Activated B cell treated with CpG ODN at 0.5 μM for 24 hours (primary cell): Measurements from ENCODE around the gene RGSL1. TPM values are rescaled to one million over a fixed set of nuclear protein-coding genes. Genes with fewer than 3 reads are reported as not detected.

Experiments used
- ATAC-seq: fragments of 200-7000 bp; cut with Tn5 transposase; one replicate; pipeline ENCODE4 v1.10.0; 2021; ENCODE audit warnings: low read depth, mild to moderate bottlenecking, moderate library complexity
- CTCF ChIA-PET: fragments of 350-600 bp; sonication (Branson Sonifier 250); formaldehyde crosslinking; loops from one replicate; lab custom pipeline; 2021; ENCODE audit warnings: antibody characterized with exemption; lab: Charles Lee
- POLR2A ChIA-PET: fragments of 350-600 bp; sonication (Branson Sonifier 250); formaldehyde crosslinking; loops from one replicate; lab custom pipeline; 2021; ENCODE audit warnings: antibody characterized with exemption; lab: Charles Lee
- DNase-seq: peaks from one replicate; pipeline ENCODE4 v3.0.0; 2022
- H3K27ac Mint-ChIP-seq: one replicate; pipeline ENCODE4 v1.8.0; 2020; ENCODE audit warnings: mixed read lengths
- H3K27me3 Mint-ChIP-seq: one replicate; pipeline ENCODE4 v1.8.0; 2021; ENCODE audit warnings: mixed read lengths
- H3K36me3 Mint-ChIP-seq: one replicate; pipeline ENCODE4 v1.8.0; 2021; ENCODE audit warnings: low read depth, mixed read lengths
- H3K4me1 Mint-ChIP-seq: one replicate; pipeline ENCODE4 v1.8.0; 2021; ENCODE audit warnings: mixed read lengths
- H3K4me3 Mint-ChIP-seq: one replicate; pipeline ENCODE4 v1.8.0; 2020; ENCODE audit warnings: mild to moderate bottlenecking, mixed read lengths
- H3K9me3 Mint-ChIP-seq: one replicate; pipeline ENCODE4 v1.8.0; 2020; ENCODE audit warnings: mixed read lengths
- intact Hi-C: fragments of 100-400 bp; cut with micrococcal nuclease; formaldehyde crosslinking; loops from one replicate; pipeline ENCODE4 v1.15.1; 2024
- total RNA-seq: library from RNA; stranded (reverse); gene quantifications from 2 replicates; pipeline ENCODE4 v1.2.3, GENCODE V29; 2022
- TF ChIP-seq, protein P1 (sequence below): fragments of 200-600 bp; IDR thresholded peaks from one replicate; pipeline ENCODE4 v1.8.0; 2022; ENCODE audit warnings: antibody characterized with exemption, mild to moderate bottlenecking

Gene RGSL1
- total RNA-seq, 1 donor from 2014 or later, result not detected

DNA sequence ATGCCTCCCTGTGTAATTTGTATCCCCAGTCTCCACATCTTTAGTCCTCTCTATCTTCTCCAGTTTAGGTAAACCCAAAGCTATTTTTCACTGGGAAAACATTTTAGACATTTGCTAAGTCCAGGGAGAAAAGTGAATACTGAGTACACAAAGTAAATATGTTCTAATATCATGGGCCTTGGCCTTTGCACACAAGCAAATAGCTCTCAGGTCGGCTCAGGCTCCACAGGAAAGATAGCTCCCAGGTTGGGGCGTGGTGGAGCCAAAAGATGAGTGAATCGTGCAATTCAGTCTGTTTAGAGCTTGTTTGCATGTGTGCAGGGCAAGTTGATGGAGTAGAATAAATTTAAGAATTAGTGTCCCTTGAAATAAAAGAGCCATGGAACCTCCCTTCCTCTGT is 7.9 kb downstream of the RGSL1 start:
- Mint-ChIP-seq H3K27ac (no peak overlapping the region), H3K4me1 (no peaks in the 10 kb centered on the region), H3K27me3 (peaks cover 6% of the 10 kb centered on the region), H3K9me3 (peaks cover 6% of the 10 kb centered on the region), H3K4me3 (no peak overlapping the region), H3K36me3 (no peaks in the 10 kb centered on the region)
- ATAC-seq (no peak), DNase-seq (no peak)
- POLR2A ChIA-PET, result no interaction called here
- intact Hi-C loops, result no loop called here
- TF ChIP-seq, protein P1, sequence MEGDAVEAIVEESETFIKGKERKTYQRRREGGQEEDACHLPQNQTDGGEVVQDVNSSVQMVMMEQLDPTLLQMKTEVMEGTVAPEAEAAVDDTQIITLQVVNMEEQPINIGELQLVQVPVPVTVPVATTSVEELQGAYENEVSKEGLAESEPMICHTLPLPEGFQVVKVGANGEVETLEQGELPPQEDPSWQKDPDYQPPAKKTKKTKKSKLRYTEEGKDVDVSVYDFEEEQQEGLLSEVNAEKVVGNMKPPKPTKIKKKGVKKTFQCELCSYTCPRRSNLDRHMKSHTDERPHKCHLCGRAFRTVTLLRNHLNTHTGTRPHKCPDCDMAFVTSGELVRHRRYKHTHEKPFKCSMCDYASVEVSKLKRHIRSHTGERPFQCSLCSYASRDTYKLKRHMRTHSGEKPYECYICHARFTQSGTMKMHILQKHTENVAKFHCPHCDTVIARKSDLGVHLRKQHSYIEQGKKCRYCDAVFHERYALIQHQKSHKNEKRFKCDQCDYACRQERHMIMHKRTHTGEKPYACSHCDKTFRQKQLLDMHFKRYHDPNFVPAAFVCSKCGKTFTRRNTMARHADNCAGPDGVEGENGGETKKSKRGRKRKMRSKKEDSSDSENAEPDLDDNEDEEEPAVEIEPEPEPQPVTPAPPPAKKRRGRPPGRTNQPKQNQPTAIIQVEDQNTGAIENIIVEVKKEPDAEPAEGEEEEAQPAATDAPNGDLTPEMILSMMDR, result no peak
- CTCF ChIA-PET, result interaction anchor here (1.9 kb wide), 1 partner anchor 138 kb away, joined by 4 read pairs; no protein-coding TSS in a partner anchor

DNA sequence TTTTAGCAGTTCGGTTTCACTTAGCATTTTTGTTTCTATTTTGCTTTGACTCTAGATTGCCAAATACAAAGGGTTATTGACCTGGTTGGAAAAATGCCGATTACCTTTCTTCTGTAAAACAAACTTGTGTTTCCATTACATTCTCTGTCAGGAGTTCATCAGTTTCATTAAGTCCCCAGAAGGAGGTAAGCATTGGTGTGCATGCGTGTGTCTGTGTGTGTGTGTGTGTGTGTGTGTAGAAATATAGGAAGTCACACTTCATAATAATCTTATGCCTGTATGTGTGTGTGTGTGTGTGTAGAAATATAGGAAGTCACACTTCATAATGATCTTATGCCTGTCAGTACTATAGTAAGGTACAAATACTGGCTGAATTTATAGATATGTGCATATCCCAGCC is 10.0 kb downstream of the RGSL1 start:
- H3K27me3 Mint-ChIP-seq, result peaks cover 9% of the 10 kb centered on the region
- no peak for ATAC-seq
- H3K4me1 Mint-ChIP-seq, result no peaks in the 10 kb centered on the region

DNA sequence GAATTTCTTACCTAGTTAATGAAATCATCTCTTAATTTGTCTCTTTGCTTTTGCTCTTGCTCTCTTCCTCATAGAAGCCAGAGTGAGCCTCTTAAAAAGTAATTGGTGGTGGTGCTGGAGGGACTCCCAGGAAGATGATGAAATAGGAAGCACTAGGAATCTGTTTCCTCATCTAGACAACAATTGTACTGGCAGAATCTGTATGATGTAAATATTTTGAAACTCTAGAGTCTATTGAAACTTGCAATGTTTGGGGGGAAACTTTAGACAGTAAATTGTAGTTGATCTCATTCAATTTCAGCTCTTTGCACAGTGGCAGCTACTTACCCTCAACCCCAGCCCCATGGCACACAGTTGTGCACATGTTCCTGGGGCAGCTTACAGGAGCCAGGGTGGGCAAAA is 10.6 kb downstream of the RGSL1 start:
- H3K27me3 Mint-ChIP-seq, result peaks cover 9% of the 10 kb centered on the region
- no peaks in the 10 kb centered on the region for H3K4me1 Mint-ChIP-seq
- no peak for DNase-seq
- H3K4me3 Mint-ChIP-seq, result no peak overlapping the region
- TF ChIP-seq, protein P1, result no peak
- peaks cover 10% of the 10 kb centered on the region for H3K9me3 Mint-ChIP-seq
- no peaks in the 10 kb centered on the region for H3K36me3 Mint-ChIP-seq
- H3K27ac Mint-ChIP-seq, result no peak overlapping the region
- CTCF ChIA-PET, result no interaction called here
- ATAC-seq, result no peak
- intact Hi-C loops, result no loop called here
- POLR2A ChIA-PET, result no interaction called here

More for the DNA sequence above, 10.0 kb downstream of the RGSL1 start:
- H3K9me3 Mint-ChIP-seq, result peaks cover 10% of the 10 kb centered on the region
- H3K36me3 Mint-ChIP-seq, result no peaks in the 10 kb centered on the region
- no peak for DNase-seq
- ChIA-PET CTCF (no interaction called here), POLR2A (no interaction called here)
- no peak overlapping the region for H3K4me3 Mint-ChIP-seq
- TF ChIP-seq, protein P1, result no peak
- intact Hi-C loops, result no loop called here
- no peak overlapping the region for H3K27ac Mint-ChIP-seq

DNA sequence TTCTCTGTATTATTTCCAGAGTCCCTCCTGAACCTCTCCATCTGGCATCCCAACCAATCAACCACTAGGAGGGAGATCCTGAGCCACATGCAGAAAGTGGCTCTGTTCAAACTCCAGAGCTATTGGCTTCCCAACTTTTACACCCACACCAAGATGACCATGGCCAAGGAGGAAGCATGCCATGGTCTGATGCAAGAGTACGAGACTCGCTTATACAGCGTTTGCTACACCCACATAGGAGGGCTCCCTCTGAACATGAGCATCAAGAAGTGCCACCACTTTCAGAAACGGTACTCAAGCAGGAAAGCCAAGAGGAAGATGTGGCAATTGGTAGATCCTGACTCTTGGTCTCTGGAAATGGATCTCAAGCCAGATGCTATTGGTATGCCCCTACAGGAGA is 23.6 kb downstream of the RGSL1 start:
- ChIA-PET CTCF (no interaction called here), POLR2A (no interaction called here)
- Mint-ChIP-seq H3K27ac (no peak overlapping the region), H3K9me3 (peaks cover 13% of the 10 kb centered on the region), H3K4me3 (no peak overlapping the region), H3K27me3 (peaks cover 2% of the 10 kb centered on the region), H3K36me3 (no peaks in the 10 kb centered on the region), H3K4me1 (peaks cover 6% of the 10 kb centered on the region)
- TF ChIP-seq, protein P1, result no peak
- intact Hi-C loops, result no loop called here
- no peak for ATAC-seq
- no peak for DNase-seq

DNA sequence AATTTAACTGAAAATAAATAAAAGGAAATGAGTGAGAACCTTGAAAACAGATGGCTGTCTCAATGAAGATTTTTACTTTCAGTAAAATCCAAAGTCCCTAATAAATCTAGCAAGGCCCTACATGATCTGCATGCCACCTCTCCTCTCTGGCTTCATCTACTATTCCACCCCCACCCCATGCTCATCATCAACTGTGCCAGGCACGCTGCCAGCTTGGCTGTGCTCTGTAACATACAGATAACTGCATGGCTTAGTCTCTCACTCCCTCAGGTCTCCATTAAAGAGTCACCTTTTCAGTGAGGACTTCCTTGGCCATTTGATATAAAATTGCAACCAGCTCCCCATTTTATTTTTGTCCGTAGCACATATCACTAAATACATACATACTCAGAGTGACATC is 26.7 kb downstream of the RGSL1 start:
- H3K9me3 Mint-ChIP-seq, result peaks cover 20% of the 10 kb centered on the region
- no peak for ATAC-seq
- no peak for DNase-seq
- TF ChIP-seq, protein P1, result no peak
- H3K27ac Mint-ChIP-seq, result no peak overlapping the region
- H3K27me3 Mint-ChIP-seq, result peaks cover 2% of the 10 kb centered on the region
- no peak overlapping the region for H3K4me3 Mint-ChIP-seq
- ChIA-PET POLR2A (no interaction called here), CTCF (no interaction called here)
- intact Hi-C loops, result no loop called here
- H3K36me3 Mint-ChIP-seq, result no peaks in the 10 kb centered on the region
- H3K4me1 Mint-ChIP-seq, result peaks cover 12% of the 10 kb centered on the region
